Measurements from ENCODE around the gene ESRRG.

ESRRG gene

DNA sequence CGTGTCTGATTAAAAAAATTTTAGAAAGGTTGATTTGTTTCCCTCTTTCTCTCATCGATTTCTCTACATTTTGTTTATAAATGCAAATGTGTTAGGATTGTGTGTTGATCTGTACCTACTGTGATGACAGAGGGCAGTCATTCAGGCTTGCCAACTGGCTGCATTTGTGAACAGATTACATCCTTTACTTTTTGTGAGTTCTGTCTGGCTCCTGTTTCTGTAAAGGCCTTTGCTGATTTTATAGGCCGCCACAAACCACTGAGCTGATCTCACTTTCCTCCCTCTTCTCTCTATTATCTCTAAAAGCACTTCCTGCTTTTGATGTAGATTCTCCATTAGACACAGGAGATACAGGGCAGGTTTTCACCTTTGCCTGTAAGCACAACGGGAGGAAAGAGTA, 106.8 kb downstream of the ESRRG start:
- no peaks in the 10 kb centered on the region for H3K27me3 ChIP-seq (replicated peaks; ENCODE audit: insufficient read depth, low read length)
- TF ChIP-seq CTCF (IDR thresholded peaks at IDR 0.05; ENCODE audit: low read length): no peak
- TF ChIP-seq EZH2phosphoT487 (IDR thresholded peaks at IDR 0.05; ENCODE audit: low read length): no peak
- TF ChIP-seq EZH2 (optimal IDR thresholded peaks at IDR 0.05; ENCODE audit: low read depth, low read length): no peak
- no peak overlapping the region for H3K9ac ChIP-seq (ENCODE audit: low read length)
- no peak for DNase-seq
- H3K4me3 ChIP-seq (ENCODE audit: low read length): no peak overlapping the region
- no peaks in the 10 kb centered on the region for H3K9me3 ChIP-seq (replicated peaks; ENCODE audit: insufficient read depth, low read length)
- no peaks in the 10 kb centered on the region for H3F3A ChIP-seq (ENCODE audit: insufficient read depth, low read length)
- no peaks in the 10 kb centered on the region for H3K4me1 ChIP-seq (ENCODE audit: low read length)
- no peaks in the 10 kb centered on the region for H3K9me2 ChIP-seq (replicated peaks; ENCODE audit: insufficient read depth, low read length)
- H3K27ac ChIP-seq (ENCODE audit: low read length): no peak overlapping the region
- no peak overlapping the region for H2AFZ ChIP-seq (ENCODE audit: low read length)
- H4K20me1 ChIP-seq (ENCODE audit: insufficient read depth, low read length): no peaks in the 10 kb centered on the region
- no peaks in the 10 kb centered on the region for H3K79me2 ChIP-seq (ENCODE audit: low read length)
- H3K4me2 ChIP-seq (ENCODE audit: low read depth, low read length): no peak overlapping the region
- no peaks in the 10 kb centered on the region for H3K36me3 ChIP-seq (replicated peaks; ENCODE audit: insufficient read depth, low read length)

- Histone ChIP-seq H3K27ac (ENCODE audit: low read length) (no peak overlapping the region), H2AFZ (ENCODE audit: low read length) (no peak overlapping the region), H3K4me1 (ENCODE audit: low read length) (no peaks in the 10 kb centered on the region), H4K20me1 (ENCODE audit: insufficient read depth, low read length) (no peaks in the 10 kb centered on the region), H3F3A (ENCODE audit: insufficient read depth, low read length) (no peaks in the 10 kb centered on the region), H3K27me3 (replicated peaks; ENCODE audit: insufficient read depth, low read length) (no peaks in the 10 kb centered on the region), H3K79me2 (ENCODE audit: low read length) (no peaks in the 10 kb centered on the region), H3K9me2 (replicated peaks; ENCODE audit: insufficient read depth, low read length) (no peaks in the 10 kb centered on the region), H3K9me3 (replicated peaks; ENCODE audit: insufficient read depth, low read length) (no peaks in the 10 kb centered on the region), H3K4me2 (ENCODE audit: low read depth, low read length) (no peak overlapping the region), H3K36me3 (replicated peaks; ENCODE audit: insufficient read depth, low read length) (no peaks in the 10 kb centered on the region), H3K4me3 (ENCODE audit: low read length) (no peak overlapping the region), H3K9ac (ENCODE audit: low read length) (no peak overlapping the region)
- TF ChIP-seq EZH2 (optimal IDR thresholded peaks at IDR 0.05; ENCODE audit: low read depth, low read length) (no peak), CTCF (IDR thresholded peaks at IDR 0.05; ENCODE audit: low read length) (no peak), EZH2phosphoT487 (IDR thresholded peaks at IDR 0.05; ENCODE audit: low read length) (no peak)
- no peak for DNase-seq
Observed at GRCh38 chr1:216614011-216614934, 109.0 kb downstream of the ESRRG start.

GRCh38 chr1:216612291-216612690, 110.9 kb downstream of the ESRRG start:
- H3K4me1 ChIP-seq (ENCODE audit: low read length): no peaks in the 10 kb centered on the region
- H3K9me2 ChIP-seq (replicated peaks; ENCODE audit: insufficient read depth, low read length): no peaks in the 10 kb centered on the region
- no peaks in the 10 kb centered on the region for H3K27me3 ChIP-seq (replicated peaks; ENCODE audit: insufficient read depth, low read length)
- DNase-seq: no peak
- H3K4me2 ChIP-seq (ENCODE audit: low read depth, low read length): no peak overlapping the region
- no peak overlapping the region for H3K9ac ChIP-seq (ENCODE audit: low read length)
- no peak for TF ChIP-seq EZH2phosphoT487 (IDR thresholded peaks at IDR 0.05; ENCODE audit: low read length)
- no peak for TF ChIP-seq CTCF (IDR thresholded peaks at IDR 0.05; ENCODE audit: low read length)
- TF ChIP-seq EZH2 (optimal IDR thresholded peaks at IDR 0.05; ENCODE audit: low read depth, low read length): no peak
- no peaks in the 10 kb centered on the region for H3F3A ChIP-seq (ENCODE audit: insufficient read depth, low read length)
- H2AFZ ChIP-seq (ENCODE audit: low read length): no peak overlapping the region
- no peaks in the 10 kb centered on the region for H3K36me3 ChIP-seq (replicated peaks; ENCODE audit: insufficient read depth, low read length)
- H3K27ac ChIP-seq (ENCODE audit: low read length): no peak overlapping the region
- no peak overlapping the region for H3K4me3 ChIP-seq (ENCODE audit: low read length)
- no peaks in the 10 kb centered on the region for H4K20me1 ChIP-seq (ENCODE audit: insufficient read depth, low read length)
- no peaks in the 10 kb centered on the region for H3K79me2 ChIP-seq (ENCODE audit: low read length)
- H3K9me3 ChIP-seq (replicated peaks; ENCODE audit: insufficient read depth, low read length): no peaks in the 10 kb centered on the region

Measured in MM.1S (cell line).